Measurements from ENCODE around the gene UBAP1L. TPM values are rescaled to one million over a fixed set of nuclear protein-coding genes. Genes with fewer than 3 reads are reported as not detected.

The UBAP1L gene
- total RNA-seq, 1 experiment from 2014 or later = 3.0 TPM

DNA sequence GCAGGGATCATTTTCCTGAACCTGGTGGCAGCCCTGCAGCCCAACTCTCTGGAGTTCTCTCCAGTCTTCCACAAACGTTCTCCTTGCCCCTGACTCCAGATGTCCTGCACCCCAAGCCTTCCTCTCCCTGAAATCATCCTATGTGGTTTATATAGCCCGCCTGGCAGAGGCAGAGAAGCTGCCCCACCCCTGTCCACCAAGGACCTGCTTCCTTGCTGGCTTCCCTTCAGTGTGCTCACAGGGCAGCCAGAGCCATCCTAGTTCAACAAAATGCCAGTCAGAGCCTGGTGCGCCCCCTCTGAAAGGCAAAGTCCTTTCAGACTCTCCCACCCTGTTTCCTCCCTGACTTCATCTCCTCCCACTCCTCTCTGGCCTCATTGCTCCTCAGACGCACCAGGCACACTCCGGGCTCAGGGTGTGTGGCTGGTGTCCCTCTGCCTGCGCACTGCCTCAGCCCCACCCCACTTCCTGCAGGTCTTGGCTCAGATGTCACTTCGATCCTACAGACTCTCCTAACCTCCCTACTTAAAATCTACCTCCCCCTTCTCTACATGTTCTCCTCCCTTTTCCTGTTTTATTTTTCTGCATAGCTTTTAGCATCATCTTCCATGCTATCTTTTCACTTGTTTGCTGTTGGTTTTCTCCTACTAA lies 32.6 kb downstream of the UBAP1L start:
- H3K36me3 Mint-ChIP-seq (ENCODE audit: insufficient read depth in 1 of 3, low read depth in 3 of 3) = no peaks in the 10 kb centered on the region
- peak overlapping the region; percentile 11 for H3K18ac ChIP-seq (ENCODE audit: insufficient read length, low read depth, low read length)
- no peak overlapping the region for H2BK12ac ChIP-seq (ENCODE audit: insufficient read length, low read depth, low read length)
- H2BK20ac ChIP-seq (ENCODE audit: low read depth, low read length, poor library complexity, severe bottlenecking) = no peak overlapping the region
- DNase-seq = peak; percentile 70
- no peak overlapping the region for H2BK5ac ChIP-seq (ENCODE audit: insufficient read length, low read length)
- no peak overlapping the region for H3T11ph ChIP-seq (ENCODE audit: low read length)
- no peak overlapping the region for H3K23ac ChIP-seq (ENCODE audit: insufficient read length, low read depth, low read length)
- H2BK120ac ChIP-seq (ENCODE audit: low read depth, low read length, poor library complexity, severe bottlenecking) = no peak overlapping the region
- no peak overlapping the region for H3K9ac ChIP-seq (ENCODE audit: extremely low read depth, insufficient read length, low read length)
- no peak overlapping the region for H2BK15ac ChIP-seq (ENCODE audit: low read depth, low read length)
- H3K4me2 ChIP-seq (ENCODE audit: insufficient read depth, insufficient read length, low read length) = peak overlapping the region; percentile 32
- H3K9me3 Mint-ChIP-seq = no peaks in the 10 kb centered on the region; a peak in 2 of 5 replicates
- no peak overlapping the region for H3K56ac ChIP-seq (ENCODE audit: insufficient read length, low read depth, low read length)
- peak overlapping the region in 1 of 2 experiments; percentile 66; a peak in 4 of 5 replicates for H3K4me3 Mint-ChIP-seq
- H3K79me1 ChIP-seq (ENCODE audit: insufficient read depth, low read depth, low read length, poor library complexity, severe bottlenecking) = no peaks in the 10 kb centered on the region
- TF ChIP-seq, protein P1, sequence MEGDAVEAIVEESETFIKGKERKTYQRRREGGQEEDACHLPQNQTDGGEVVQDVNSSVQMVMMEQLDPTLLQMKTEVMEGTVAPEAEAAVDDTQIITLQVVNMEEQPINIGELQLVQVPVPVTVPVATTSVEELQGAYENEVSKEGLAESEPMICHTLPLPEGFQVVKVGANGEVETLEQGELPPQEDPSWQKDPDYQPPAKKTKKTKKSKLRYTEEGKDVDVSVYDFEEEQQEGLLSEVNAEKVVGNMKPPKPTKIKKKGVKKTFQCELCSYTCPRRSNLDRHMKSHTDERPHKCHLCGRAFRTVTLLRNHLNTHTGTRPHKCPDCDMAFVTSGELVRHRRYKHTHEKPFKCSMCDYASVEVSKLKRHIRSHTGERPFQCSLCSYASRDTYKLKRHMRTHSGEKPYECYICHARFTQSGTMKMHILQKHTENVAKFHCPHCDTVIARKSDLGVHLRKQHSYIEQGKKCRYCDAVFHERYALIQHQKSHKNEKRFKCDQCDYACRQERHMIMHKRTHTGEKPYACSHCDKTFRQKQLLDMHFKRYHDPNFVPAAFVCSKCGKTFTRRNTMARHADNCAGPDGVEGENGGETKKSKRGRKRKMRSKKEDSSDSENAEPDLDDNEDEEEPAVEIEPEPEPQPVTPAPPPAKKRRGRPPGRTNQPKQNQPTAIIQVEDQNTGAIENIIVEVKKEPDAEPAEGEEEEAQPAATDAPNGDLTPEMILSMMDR (conservative IDR thresholded peaks at IDR 0.05) = no peak
- H4K91ac ChIP-seq (ENCODE audit: insufficient read length, low read depth, low read length) = no peak overlapping the region
- WGBS (ENCODE audit: extremely low coverage, insufficient read length, low lambda C conversion rate) = no CpG with 5 or more reads among the region's 7 CpGs
- H2AK5ac ChIP-seq (ENCODE audit: insufficient read length, low read length) = no peak overlapping the region
- peak overlapping the region; percentile 12; the same call in 1 of the 2 replicates for H3K14ac ChIP-seq (ENCODE audit: insufficient read depth, low read length)
- H4K8ac ChIP-seq (replicated peaks; ENCODE audit: insufficient read length, low read depth, low read length) = no peak overlapping the region
- peaks cover 36% of the 10 kb centered on the region for H3K27me3 Mint-ChIP-seq (ENCODE audit: low read depth)
- no peaks in the 10 kb centered on the region for H3K27me3 ChIP-seq (ENCODE audit: insufficient read depth, low read length)
- no peak overlapping the region for H3K4ac ChIP-seq (ENCODE audit: low read depth, low read length)
- no peaks in the 10 kb centered on the region for H3K9me3 ChIP-seq (ENCODE audit: control insufficient read depth, low read depth, low read length)
- no peaks in the 10 kb centered on the region for H4K20me1 ChIP-seq (ENCODE audit: control insufficient read depth, insufficient read depth, insufficient read length)
- no peak overlapping the region for H2AFZ ChIP-seq (ENCODE audit: low read length)
- H3K23me2 ChIP-seq (ENCODE audit: insufficient read length, low read depth, low read length, poor library complexity, severe bottlenecking) = no peaks in the 10 kb centered on the region
- H3K79me2 ChIP-seq (ENCODE audit: insufficient read depth, low read length) = no peaks in the 10 kb centered on the region
- H3K27ac ChIP-seq (ENCODE audit: insufficient read length, low read depth, low read length) = no peak overlapping the region
- H4K5ac ChIP-seq (ENCODE audit: insufficient read length, low read depth, low read length) = no peak overlapping the region
- peaks cover 52 to 59% of the 10 kb centered on the region in 2 experiments for H3K4me1 Mint-ChIP-seq
- H3K27ac Mint-ChIP-seq = peak overlapping the region; percentile 2 to 74 (median 14); a peak in 4 of 7 replicates
- H3K4me1 ChIP-seq (ENCODE audit: insufficient read depth, low read length) = peaks cover 16% of the 10 kb centered on the region; the same call in 1 of the 2 replicates

Data from H9 (cell line).